ENCODE measurements around the gene KRT28. TPM values are rescaled to one million over a fixed set of nuclear protein-coding genes. Genes with fewer than 3 reads are reported as not detected.

Gene KRT28
- polyA plus RNA-seq, 3 donors: not detected

DNA sequence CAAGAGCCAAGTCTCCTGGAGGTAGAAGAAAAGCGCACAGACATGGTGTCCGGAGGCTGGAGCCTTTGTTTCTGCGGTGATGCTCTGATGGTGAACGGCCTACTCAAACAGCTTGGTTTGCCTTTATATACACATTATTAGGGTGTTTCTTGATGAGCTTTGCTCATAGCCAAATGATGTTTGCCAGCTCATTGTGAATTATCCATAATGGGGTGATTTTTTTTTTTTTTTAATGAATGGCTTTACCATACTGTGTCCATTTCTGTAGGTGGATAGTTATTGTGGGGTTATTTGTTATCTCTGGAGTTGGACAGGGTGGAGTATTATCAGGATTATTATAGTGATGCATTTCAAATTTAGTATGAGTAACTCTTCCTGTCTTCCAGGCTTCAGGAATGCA lies 17.3 kb downstream of the KRT28 start, which contains the start of gene KRT27:
Gene KRT27, minus strand, starts transcription at position 101 of the 400 bp plus-strand sequence. Its CDS starts 57 bp downstream, at position 44.
- H3K36me3 Mint-ChIP-seq: no peaks in the 10 kb centered on the region
- no peaks in the 10 kb centered on the region for H3K36me3 ChIP-seq (replicated peaks in 1 of 2; ENCODE audit: control insufficient read depth in 1 of 2, insufficient read depth in 2 of 2, low read length in 2 of 2)

DNA sequence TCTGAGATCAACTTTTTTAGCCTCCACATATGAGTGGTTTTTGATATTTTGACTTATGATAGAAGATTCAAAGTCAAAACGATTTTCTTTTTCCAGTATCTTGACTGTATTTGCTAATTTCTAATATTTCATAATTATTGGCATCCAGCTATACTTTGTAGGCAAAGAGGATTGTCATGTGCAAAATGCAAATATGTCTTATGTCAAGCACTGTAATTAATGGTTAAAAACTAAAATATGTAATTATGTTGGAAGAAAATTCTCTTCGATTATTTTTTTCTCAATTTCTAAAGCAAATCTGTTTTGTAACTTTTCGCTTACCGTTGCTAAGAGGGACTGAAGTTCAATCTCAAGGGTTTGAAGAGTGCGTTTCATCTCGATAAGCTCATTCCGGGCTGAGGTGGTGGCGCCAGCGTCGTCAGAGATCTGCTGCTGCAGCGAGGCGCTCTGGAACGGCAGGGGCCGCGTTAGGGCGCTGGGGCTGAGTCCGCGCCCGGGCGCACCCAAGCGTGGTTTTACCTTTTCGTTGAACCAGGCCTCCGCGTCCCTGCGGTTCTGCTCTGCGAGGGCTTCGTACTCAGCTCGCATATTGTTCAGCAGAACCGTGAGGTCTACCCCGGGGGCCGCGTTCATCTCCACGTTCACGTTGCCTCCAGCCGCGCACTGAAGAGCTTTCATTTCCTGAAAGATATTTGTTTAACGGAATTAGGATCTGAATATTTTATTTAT lies 20.4 kb downstream of the KRT28 start:
- Mint-ChIP-seq H3K4me1 (peaks cover 5% of the 10 kb centered on the region), H3K9me3 (peaks cover 0 to 15% (median 5%) of the 10 kb centered on the region in 7 donors), H3K27ac (no peak overlapping the region), H3K4me3 (peak overlapping the region in 1 of 2 donors; percentile 51), H3K27me3 (ENCODE audit: low read depth in 3 of 3) (peaks cover 31 to 62% (median 45%) of the 10 kb centered on the region in 3 donors), H3K36me3 (no peaks in the 10 kb centered on the region)
- intact Hi-C loops (cut with micrococcal nuclease): no loop called here
- H4K20me1 ChIP-seq (ENCODE audit: insufficient read depth, low read length): no peaks in the 10 kb centered on the region
- no peak overlapping the region for H2AFZ ChIP-seq (ENCODE audit: insufficient read depth, low read depth, low read length, poor library complexity, severe bottlenecking)
- no peak overlapping the region for H3K27ac ChIP-seq (ENCODE audit: low read depth in 1 of 2, low read length in 2 of 2)
- no peak overlapping the region for H3K4me2 ChIP-seq (replicated peaks; ENCODE audit: extremely low read depth, low read length, poor library complexity, severe bottlenecking)
- WGBS (ENCODE audit: insufficient coverage): 40% methylated on average over 31 of the region's 37 CpGs
- peaks cover 34 to 41% of the 10 kb centered on the region in 2 donors for H3K27me3 ChIP-seq (ENCODE audit: control insufficient read depth in 2 of 2, insufficient read depth in 2 of 2, low read length in 2 of 2)
- no peaks in the 10 kb centered on the region for H3K36me3 ChIP-seq (replicated peaks in 1 of 2; ENCODE audit: control insufficient read depth in 1 of 2, insufficient read depth in 2 of 2, low read length in 2 of 2)
- H3K9me3 ChIP-seq (replicated peaks in 1 of 2; ENCODE audit: control insufficient read depth in 1 of 2, insufficient read depth in 1 of 2, low read length in 2 of 2): peaks cover 4 to 5% of the 10 kb centered on the region in 2 donors
- H3K4me3 ChIP-seq (replicated peaks in 1 of 3; ENCODE audit: low read depth in 2 of 3, low read length in 3 of 3): no peak overlapping the region
- H3K9ac ChIP-seq (ENCODE audit: insufficient read depth, low read length, poor library complexity, severe bottlenecking): no peak overlapping the region
- TF ChIP-seq, protein P1, sequence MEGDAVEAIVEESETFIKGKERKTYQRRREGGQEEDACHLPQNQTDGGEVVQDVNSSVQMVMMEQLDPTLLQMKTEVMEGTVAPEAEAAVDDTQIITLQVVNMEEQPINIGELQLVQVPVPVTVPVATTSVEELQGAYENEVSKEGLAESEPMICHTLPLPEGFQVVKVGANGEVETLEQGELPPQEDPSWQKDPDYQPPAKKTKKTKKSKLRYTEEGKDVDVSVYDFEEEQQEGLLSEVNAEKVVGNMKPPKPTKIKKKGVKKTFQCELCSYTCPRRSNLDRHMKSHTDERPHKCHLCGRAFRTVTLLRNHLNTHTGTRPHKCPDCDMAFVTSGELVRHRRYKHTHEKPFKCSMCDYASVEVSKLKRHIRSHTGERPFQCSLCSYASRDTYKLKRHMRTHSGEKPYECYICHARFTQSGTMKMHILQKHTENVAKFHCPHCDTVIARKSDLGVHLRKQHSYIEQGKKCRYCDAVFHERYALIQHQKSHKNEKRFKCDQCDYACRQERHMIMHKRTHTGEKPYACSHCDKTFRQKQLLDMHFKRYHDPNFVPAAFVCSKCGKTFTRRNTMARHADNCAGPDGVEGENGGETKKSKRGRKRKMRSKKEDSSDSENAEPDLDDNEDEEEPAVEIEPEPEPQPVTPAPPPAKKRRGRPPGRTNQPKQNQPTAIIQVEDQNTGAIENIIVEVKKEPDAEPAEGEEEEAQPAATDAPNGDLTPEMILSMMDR (IDR thresholded peaks at IDR 0.05): no peak
- H3K4me1 ChIP-seq (ENCODE audit: control insufficient read depth in 1 of 2, insufficient read depth in 2 of 2, low read length in 2 of 2): peaks cover 0 to 4% of the 10 kb centered on the region in 2 donors
- no peaks in the 10 kb centered on the region for H3K79me2 ChIP-seq (ENCODE audit: insufficient read depth, low read length)
- DNase-seq: no peak

More for the DNA sequence above, 17.3 kb downstream of the KRT28 start, which contains the start of gene KRT27:
- Mint-ChIP-seq H3K27me3 (ENCODE audit: low read depth in 3 of 3) (peaks cover 31 to 65% (median 45%) of the 10 kb centered on the region in 3 donors), H3K9me3 (peaks cover 0 to 17% (median 5%) of the 10 kb centered on the region in 7 donors), H3K4me3 (peak within 1 kb of the TSS in 1 of 2 donors; percentile 57), H3K27ac (no peak within 1 kb of the TSS), H3K4me1 (peaks cover 5% of the 10 kb centered on the region)
- intact Hi-C loops (cut with micrococcal nuclease): no loop called here
- no CpG with 5 or more reads among the region's 4 CpGs for WGBS (ENCODE audit: insufficient coverage)
- Histone ChIP-seq H3K9ac (ENCODE audit: insufficient read depth, low read length, poor library complexity, severe bottlenecking) (no peak within 1 kb of the TSS), H3K27ac (ENCODE audit: low read depth in 1 of 2, low read length in 2 of 2) (no peak within 1 kb of the TSS), H3K79me2 (ENCODE audit: insufficient read depth, low read length) (no peaks in the 10 kb centered on the region), H2AFZ (ENCODE audit: insufficient read depth, low read depth, low read length, poor library complexity, severe bottlenecking) (no peak within 1 kb of the TSS), H3K9me3 (replicated peaks in 1 of 2; ENCODE audit: control insufficient read depth in 1 of 2, insufficient read depth in 1 of 2, low read length in 2 of 2) (peaks cover 4 to 5% of the 10 kb centered on the region in 2 donors), H3K27me3 (ENCODE audit: control insufficient read depth in 2 of 2, insufficient read depth in 2 of 2, low read length in 2 of 2) (peaks cover 26 to 29% of the 10 kb centered on the region in 2 donors), H3K4me1 (ENCODE audit: control insufficient read depth in 1 of 2, insufficient read depth in 2 of 2, low read length in 2 of 2) (peaks cover 0 to 4% of the 10 kb centered on the region in 2 donors), H3K4me2 (replicated peaks; ENCODE audit: extremely low read depth, low read length, poor library complexity, severe bottlenecking) (no peak within 1 kb of the TSS), H4K20me1 (ENCODE audit: insufficient read depth, low read length) (no peaks in the 10 kb centered on the region), H3K4me3 (replicated peaks in 1 of 3; ENCODE audit: low read depth in 2 of 3, low read length in 3 of 3) (no peak within 1 kb of the TSS)
- DNase-seq: no peak
- TF ChIP-seq, protein P1 (IDR thresholded peaks at IDR 0.05): no peak

Measured in CD14-positive monocyte (primary cell).